Daoy (cell line): ENCODE data around the gene PMF1. TPM values are rescaled to one million over a fixed set of nuclear protein-coding genes. Genes with fewer than 3 reads are reported as not detected.

ENCODE experiments used
- DNase-seq: peaks from one replicate; pipeline ENCODE4 v3.0.0-alpha.2; 2015; ENCODE audit warnings: low read depth
- total RNA-seq: library from RNA; depleted of rRNA; stranded (reverse); fragments of >200 nt; shearing (Covaris generic); gene quantifications from 2 replicates; pipeline ENCODE4 v1.2.3, GENCODE V29; 2014

The PMF1 gene
- total RNA-seq, 1 experiment from 2014 or later: 84.6 TPM

DNA sequence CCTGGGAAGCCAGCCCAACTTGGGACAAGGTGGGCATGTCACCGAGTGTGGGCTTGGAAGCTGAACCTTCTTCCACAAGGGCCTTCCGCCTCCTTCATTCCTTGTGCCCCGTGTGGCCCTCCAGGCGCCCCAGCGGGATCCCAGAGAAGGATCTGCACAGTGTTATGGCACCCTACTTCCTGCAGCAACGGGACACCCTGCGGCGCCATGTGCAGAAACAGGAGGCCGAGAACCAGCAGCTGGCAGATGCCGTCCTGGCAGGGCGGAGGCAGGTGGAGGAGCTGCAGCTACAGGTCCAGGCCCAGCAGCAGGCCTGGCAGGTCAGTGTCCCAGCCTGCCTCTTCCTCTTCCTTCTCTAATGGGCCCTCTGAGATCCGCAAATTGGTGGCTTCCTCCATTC is 23.4 kb downstream of the PMF1 start:
- no peak for DNase-seq

DNA sequence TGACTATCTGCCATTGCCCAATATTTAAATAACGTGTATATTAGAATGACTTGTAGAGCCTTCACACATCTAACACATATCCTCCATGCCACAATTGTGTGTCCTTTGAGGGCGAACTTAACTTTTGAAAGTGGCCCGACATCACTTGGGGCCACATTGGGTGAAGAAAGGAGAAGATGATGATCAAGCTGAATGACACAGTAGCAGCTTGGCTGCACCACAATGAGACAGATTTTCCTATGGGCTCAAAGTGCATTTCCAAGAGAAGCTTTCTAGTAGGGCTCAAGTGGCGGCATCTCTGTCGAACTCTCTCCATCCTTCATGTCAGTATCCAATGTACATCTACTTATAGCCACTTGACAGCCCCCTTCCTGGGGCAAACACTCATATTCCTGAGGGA is 25.4 kb downstream of the PMF1 start:
- DNase-seq: no peak

DNA sequence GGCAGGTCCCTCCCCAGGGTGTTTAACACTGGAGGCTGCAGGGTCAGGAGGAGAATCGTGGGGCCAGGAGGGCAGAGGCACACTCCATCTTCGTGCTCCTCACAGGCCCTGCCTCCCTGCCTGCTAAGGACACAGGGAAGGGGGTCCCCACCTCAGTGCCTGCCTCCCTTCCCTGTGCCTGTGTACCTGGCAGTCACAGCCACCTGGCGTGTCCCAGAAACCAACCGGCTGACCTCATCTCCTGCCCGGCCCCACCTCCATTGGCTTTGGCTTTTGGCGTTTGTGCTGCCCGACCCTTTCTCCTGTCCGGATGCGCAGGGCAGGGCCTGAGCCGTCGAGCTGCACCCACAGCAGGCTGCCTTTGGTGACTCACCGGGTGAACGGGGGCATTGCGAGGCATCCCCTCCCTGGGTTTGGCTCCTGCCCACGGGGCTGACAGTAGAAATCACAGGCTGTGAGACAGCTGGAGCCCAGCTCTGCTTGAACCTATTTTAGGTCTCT is 28.6 kb downstream of the PMF1 start:
- peak; percentile 86 for DNase-seq

DNA sequence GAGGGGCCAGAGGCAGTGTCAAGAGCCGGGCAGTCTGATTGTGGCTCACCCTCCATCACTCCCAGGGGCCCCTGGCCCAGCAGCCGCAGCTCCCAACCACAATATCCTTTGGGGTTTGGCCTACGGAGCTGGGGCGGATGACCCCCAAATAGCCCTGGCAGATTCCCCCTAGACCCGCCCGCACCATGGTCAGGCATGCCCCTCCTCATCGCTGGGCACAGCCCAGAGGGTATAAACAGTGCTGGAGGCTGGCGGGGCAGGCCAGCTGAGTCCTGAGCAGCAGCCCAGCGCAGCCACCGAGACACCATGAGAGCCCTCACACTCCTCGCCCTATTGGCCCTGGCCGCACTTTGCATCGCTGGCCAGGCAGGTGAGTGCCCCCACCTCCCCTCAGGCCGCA is 29.1 kb downstream of the PMF1 start, which contains the start of gene BGLAP:
TSS of gene BGLAP (plus strand) at position 259 of the 400 bp plus-strand sequence. CDS start at position 307, 48 bp downstream.
- DNase-seq: no peak

DNA sequence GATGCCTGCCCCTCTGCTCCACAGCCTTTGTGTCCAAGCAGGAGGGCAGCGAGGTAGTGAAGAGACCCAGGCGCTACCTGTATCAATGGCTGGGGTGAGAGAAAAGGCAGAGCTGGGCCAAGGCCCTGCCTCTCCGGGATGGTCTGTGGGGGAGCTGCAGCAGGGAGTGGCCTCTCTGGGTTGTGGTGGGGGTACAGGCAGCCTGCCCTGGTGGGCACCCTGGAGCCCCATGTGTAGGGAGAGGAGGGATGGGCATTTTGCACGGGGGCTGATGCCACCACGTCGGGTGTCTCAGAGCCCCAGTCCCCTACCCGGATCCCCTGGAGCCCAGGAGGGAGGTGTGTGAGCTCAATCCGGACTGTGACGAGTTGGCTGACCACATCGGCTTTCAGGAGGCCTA is 29.9 kb downstream of the PMF1 start:
- DNase-seq: no peak

DNA sequence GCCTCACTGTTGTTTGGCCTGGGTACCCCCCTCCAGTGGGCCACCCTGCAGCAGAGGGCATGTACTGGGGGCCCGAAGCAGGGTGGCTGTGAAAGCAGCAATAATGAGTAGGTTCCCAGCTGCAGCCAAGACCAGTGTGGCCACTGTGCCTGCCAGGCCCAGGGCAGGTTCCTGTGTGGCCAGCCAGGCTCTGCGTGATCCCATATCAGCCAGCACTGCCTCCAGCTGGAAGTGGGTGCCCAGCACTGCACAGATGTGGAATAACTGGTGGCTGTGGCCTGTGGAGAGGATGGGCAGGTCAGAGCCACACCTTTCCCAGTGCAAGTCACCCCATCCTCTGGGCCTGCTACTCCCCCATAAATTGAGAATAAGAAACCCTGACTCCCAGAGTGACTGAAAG is 31.3 kb downstream of the PMF1 start:
- no peak for DNase-seq

DNA sequence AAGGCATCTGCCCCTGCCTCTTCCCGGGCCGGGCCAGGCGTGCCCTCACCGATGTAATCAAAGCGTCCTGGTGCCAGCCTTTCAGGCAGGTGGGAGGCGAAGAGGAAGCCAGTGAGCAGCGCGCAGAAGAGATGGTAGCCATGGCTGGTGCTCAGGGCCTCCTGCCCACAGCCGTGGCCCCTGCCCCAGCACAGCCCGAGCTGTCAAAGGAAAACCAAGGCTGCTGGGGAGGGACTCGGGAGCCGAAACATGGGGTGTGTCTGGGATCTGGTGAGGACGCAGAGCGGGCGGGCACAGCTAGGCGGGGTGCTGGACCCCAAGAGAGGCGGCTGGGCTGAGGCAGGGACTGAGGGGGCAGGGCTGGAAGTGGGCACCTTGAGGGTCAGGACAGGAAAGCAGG is 31.9 kb downstream of the PMF1 start:
- no peak for DNase-seq

DNA sequence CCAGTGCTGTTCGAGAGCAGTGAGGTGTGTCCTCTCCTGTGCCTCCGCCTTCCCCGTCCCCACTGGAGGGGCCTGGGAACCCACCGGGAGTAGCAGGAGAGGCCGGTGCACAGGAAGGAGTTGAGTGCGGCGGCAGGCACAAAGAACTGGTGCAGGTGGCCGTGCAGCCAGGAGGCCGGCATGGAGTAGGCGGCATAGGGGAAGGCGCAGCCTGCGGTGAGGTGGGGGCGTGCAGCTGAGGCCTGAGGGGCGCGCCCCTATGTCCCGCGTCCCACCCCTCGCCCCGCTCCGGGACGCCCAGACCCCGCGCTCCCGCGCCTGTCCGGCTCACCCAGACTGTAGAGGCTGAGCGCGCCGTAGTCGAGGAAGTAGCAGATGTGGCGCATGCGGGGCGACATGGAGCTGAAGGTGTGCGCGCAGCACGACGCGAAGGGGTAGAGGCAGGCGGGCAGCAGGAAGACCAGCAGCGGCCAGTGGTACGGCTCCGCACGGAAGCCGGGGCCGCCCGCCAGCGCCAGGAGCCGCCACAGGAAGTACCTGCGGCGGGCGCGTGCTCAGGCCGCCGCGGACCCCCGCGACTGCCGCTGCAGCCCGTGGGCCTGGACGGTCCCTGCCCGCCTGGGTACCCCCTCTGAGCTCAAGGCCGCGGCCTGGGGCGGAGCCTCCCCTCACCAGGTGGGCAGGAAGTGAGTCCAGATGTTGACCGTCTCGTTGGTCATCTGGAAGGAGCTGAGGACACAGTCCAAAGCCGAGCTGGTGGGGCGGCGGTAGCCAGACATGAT is 32.8 kb downstream of the PMF1 start:
- DNase-seq: no peak

DNA sequence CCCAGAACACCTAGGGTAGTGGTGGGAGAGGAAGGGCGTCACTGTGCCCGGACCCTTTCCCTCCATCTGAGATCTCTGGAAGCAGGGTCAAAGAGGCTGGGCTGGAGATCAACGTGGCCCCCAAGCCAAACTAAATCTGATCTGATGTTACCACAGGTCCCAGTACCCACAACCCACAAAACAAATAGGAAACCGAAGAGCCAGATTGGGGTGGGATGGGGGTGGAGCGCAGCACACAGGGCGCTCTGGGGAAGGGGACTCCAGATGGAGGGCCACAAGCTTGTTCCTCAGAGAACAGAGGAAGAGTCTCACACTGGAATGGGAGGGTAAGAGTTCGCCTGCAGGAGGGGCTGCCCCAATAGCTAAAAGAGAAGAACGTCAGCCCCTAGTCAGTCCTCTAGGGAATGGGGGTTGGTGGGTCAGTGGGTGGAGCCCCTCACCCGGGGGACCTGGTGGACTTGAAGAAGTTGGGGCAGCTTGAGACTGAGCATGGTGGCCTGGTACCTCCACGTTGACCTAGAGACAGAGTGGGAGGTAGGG is 33.5 kb downstream of the PMF1 start:
- no peak for DNase-seq

DNA sequence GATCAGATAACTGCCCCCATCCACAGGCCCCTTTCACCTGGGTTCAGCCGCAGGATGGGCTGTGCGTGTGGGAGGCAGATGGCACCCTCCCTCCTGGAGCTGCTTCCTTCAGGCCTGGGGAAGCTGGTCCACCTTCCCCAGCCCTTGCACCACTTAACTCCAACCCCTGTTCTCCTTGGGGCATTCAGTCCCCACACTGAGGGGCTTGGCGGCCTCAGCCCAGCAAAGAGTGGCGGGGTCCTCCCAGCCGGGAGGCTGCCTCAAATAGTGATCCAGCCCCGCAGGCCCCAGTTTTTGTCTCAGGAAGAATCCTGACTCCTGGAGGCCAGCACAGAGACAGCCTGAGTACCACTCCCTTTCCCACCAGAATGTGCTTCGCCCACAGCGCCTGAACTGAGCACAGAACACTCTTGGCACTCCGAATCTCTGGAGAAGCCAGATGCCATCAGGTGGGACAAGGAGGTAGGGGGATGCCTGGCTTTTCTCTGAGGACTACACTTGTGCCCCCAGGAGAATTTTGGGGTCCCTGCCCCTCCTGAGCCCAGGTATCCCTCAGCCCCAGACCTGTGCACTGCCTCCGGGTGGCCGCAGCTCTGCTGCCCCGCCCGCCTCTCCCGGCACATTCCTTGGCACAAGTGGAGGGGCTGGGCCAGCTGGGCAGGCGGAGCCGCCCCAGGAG is 34.1 kb downstream of the PMF1 start:
- no peak for DNase-seq

DNA sequence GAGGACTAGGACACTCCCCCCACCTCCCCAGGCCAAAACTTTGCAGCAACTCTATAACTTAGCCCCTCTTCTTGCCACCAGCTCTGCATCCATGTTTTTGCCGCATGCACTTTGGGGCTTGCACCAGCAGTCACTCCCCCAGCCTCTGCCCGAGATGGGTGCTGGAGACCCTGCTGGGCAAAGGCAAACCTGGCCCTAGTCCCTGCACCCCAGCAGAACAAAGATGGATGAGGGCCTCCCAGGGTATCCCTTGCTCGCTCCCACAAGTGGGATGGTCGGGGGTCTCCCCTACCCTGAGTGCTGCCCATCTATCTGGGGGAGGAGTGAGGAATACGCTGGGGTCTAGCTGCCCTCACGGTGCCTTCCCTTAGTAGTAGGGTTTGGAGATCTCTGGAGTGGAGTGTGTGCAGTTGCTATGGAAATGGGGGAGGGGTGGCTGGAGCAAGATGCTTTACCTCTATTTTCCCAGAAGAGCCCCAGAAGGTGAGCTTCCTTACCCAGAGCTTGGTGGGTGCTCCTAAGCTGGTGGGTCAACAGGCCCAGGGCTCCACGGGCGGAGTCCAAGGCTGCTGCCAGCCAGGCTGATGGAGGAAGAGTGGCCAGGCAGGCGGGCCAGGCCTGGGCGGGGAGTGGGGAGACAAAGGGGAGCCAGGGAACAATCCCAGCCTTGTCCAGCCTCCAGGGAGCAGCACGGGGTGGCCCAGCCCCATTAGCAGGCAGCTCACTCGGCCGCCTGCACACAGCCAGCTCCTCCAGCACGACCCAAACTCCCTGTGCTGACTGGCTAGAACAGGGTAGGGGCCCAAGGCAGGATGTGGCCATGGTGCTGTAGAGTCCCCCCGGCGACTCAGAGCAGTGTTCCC is 34.9 kb downstream of the PMF1 start, which contains the start of gene PAQR6:
TSS of gene PAQR6 (minus strand) at position 597 of the 863 bp plus-strand sequence. CDS start 1,325 bp downstream, outside the sequence.
- no peak for DNase-seq

DNA sequence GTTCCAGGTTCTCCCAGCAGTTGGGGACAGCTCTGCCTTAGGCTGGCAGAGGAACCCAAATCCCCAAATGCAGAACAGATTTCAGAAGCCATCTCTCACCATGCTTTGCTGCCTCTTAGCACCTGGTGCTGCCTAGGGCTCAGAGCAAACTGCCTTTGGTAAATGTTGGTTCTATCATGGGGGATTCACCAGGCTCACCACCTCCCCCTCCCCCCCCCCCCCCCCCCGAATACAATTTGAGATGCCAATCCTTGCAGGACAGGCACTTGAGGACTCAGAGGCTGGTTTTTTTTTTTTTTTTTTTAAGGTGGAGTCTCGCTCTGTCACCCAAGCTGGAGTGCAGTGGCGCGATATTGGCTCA is 35.5 kb downstream of the PMF1 start:
- DNase-seq: no peak

DNA sequence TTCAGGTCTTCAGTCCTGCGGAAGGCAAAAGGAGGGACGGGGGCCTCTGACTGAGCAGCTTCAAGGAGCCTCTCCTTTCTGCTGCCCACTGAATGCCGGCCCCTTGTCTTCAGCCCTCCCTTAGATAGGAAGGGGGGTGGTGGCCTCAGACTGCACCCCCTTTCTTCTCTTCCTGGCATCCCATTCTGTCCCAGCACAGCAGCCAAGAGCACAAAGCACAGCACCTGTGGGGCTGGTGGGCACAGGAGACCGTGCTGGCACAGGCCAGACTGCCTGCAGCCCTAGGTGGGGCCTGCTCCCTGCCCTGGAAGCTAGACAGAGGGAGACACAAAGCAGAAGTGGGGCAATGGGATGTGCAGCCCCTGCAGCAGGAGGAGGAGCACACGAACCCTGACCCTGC is 36.8 kb downstream of the PMF1 start:
- DNase-seq: no peak

DNA sequence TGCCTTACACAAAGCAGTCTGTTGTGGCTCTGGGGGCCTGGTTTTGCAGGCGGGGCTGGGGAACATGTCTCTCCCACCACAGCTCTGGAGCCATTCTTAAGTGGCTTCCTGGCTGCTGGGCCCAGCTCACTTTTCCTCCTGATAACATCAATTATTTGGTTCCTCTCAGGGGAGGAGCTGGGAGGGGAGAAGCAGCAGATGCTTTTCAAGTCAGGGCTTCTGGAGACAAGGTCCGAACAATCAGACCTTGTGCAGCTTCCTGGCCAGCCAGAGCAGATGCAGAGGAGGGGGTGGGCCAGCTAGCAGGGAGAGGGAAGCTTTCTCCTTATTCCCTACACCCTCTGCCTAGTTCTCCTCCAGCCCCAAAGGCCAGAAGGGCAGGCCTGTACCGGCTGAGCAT is 38.7 kb downstream of the PMF1 start:
- DNase-seq: no peak

DNA sequence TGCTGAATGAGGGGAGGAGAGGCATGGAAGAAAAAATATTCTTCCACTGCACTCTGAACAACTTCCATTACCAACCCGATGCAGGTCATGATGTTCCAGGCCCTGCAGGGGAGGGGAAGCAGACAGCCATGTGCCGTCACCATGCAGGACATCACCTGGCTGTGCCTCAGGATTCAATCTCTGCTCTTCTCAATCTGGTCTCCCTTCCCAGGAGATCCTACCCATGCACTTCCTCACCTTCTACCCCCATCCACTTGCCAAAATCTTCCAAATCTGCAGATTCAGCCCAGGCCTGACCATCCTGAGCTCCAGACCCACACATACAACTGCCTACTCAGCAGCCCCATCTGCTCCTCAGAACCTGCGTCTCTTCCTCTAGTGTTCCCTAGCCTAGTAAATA is 40.8 kb downstream of the PMF1 start:
- no peak for DNase-seq

DNA sequence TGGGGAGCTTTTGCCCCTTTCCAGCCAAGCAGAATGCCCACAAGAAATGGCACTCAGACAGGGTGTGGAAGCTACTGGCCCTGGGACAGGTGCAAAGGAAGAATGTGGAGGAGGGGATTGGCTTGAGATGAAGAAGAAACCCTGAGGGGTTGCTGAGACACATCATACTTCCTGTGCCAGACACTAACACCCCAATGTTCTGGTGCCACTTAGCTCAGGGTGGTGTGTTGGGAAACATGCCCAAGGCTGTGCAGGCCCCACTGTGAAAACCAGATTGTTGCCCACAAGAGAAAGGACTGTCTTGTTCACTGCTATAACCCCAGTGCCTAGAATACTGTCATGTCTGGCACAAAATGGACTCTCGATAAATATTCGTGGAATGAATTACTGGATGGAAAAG is 44.9 kb downstream of the PMF1 start:
- DNase-seq: no peak

DNA sequence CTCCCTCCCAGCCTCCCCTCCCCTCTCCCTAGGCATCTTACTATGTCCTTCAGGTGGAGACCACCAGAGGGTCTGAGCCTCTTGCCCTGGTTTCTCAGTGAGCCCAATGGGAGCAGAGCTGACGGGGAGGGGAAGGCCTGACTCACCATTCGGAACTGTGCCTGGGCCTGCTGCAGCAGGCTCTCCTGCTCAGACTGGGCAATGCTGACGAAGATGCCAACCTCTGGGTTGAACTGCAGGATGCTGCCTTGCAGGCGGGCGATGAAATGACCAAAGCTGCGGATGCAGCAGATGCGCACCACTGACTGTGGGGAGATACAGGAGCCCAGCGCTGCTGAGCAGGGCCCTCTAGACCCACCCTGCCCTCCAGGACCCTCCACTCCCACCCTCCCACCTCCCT is 46.1 kb downstream of the PMF1 start:
- no peak for DNase-seq

DNA sequence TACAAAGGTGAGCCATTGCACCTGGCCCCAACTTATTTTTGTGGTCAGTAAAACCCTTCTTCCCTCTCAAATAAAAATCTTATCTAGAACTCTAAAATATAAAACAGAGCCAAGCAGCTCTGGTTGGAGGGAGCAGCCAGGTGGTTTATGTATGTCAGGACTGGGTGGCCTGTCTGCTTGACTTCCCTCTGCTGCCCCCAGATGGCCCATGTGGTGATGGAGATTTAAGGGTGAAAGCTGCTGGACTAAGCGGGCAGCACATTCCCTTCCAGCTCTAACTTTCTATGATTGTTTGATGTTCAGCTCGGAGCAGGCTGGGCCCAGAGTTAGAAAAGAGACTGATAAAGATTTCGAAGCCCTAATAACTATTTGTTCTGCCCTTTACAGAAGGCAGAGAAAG is 47.0 kb downstream of the PMF1 start:
- DNase-seq: no peak

DNA sequence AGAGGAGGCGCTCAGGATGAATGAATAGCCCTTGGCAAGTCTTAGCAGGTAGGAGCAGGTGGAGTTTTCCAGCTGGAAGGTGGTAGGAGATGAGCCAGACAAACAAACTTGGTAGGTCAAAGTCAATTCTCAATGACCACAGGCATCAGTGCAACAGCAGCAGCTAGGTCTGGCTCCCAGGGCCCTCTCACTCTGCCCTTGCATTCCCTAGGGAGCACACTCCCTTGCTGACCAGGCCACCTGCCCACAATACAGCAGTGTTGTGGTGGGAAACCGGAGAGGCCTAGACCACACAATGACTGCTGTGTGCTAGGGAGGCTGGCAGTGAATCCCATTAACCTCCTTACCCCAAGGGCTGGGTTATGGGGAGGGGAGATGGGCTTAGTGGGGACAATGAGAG is 48.1 kb downstream of the PMF1 start:
- no peak for DNase-seq

DNA sequence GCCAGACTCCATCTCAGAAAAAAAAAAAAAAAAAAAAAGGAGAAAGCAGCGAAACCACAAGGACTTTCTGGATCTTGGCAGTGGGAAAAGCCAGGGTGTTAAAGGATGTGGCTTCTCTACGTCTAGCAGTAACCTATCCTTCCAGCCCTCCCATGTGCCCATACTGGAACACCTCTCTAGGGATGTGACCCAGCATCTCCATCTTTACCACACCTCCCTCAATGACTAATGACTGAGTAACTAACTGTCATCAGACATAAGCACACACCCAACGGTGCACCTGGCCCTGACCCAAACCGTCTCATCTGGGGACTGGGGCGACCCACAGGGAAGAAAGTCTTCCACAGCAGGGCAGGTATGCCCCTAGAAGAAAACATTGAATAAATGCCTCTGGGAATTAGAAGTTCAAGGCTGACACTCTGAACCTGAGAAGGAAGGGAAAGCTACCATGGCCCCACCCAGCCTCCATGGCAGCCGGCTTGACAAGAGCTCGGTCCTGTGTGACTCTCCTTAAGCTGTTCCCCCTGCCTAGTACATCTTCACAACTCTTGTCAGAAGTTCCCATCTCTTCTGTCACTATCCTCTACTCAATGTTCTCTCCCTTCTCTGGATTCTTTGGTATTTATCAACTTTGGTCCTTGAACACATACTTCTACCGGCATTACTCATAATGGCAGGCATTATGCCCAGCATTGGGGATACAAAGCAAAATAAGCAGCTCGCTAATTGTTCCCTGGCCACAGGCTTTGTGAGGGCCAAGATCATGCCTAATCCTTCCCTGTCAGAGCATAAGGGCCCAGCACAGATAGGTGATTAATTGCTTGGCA is 49.9 kb downstream of the PMF1 start:
- DNase-seq: peak; percentile 86

DNA sequence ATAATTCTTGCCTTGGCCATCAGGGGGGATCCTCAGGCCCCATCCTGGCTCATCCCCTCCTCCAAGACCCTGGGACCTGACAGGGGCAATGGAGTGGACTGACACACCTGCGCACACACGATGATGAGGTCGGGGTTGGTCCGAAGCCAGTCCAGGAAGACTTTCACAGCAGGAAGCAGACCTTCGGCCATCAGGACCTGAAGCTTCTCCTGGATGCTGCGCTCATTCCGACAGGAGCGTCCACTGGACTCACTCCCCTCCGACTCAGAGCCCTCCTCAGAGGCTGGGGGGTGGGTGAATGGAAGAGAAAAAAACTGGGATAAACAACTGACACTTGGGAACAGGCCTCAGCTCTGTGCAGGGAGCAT is 50.5 kb downstream of the PMF1 start:
- DNase-seq: no peak
